ENCODE measurements around the gene FGFRL1.

GRCh38 chr4:1023895-1024740 lies 12.7 kb downstream of the FGFRL1 start:
- TF ChIP-seq CTCF (conservative IDR thresholded peaks at IDR 0.05 in 1 of 2, IDR thresholded peaks at IDR 0.05 in 1 of 2; ENCODE audit: low read depth in 1 of 2, low read length in 2 of 2) (no peak), EZH2 (IDR thresholded peaks at IDR 0.05; ENCODE audit: low read length, missing control alignments) (no peak)

Measured in fibroblast of lung (primary cell).